HEK293 (cell line): ENCODE results near the gene CDC37.

ENCODE experiments used
- BCL11A ChIP-seq: fragments of 450-650 bp; formaldehyde crosslinking; IDR thresholded peaks from 2 replicates; pipeline ENCODE4 v1.5.1; 2016; ENCODE audit warnings: low read depth, missing biosample characterization, missing genetic modification characterization
- SALL2 ChIP-seq: fragments of 450-650 bp; formaldehyde crosslinking; IDR thresholded peaks from 2 replicates; pipeline ENCODE4 v1.5.0; 2017; ENCODE audit warnings: missing biosample characterization, mild to moderate bottlenecking, missing genetic modification characterization, borderline replicate concordance
- SP2 ChIP-seq: fragments of 450-650 bp; formaldehyde crosslinking; IDR thresholded peaks from 2 replicates; pipeline ENCODE4 v1.5.1; 2016; ENCODE audit warnings: missing biosample characterization, missing genetic modification characterization
- YY2 ChIP-seq: fragments of 450-650 bp; formaldehyde crosslinking; IDR thresholded peaks from 2 replicates; pipeline ENCODE4 v1.5.1; 2016; ENCODE audit warnings: missing biosample characterization, missing genetic modification characterization
- ZNF324 ChIP-seq: fragments of 450-650 bp; formaldehyde crosslinking; IDR thresholded peaks from 2 replicates; pipeline ENCODE4 v1.5.1; 2016; ENCODE audit warnings: missing biosample characterization, missing genetic modification characterization
- ZNF530 ChIP-seq: fragments of 450-650 bp; formaldehyde crosslinking; IDR thresholded peaks from 2 replicates; pipeline ENCODE4 v1.5.1; 2016; ENCODE audit warnings: low read depth, missing biosample characterization, missing genetic modification characterization
- ZNF629 ChIP-seq: fragments of 450-650 bp; formaldehyde crosslinking; IDR thresholded peaks from 2 replicates; pipeline ENCODE4 v1.5.1; 2017; ENCODE audit warnings: missing biosample characterization, missing genetic modification characterization
- ZNF791 ChIP-seq: fragments of 450-650 bp; formaldehyde crosslinking; IDR thresholded peaks from 2 replicates; pipeline ENCODE4 v1.5.1; 2016; ENCODE audit warnings: missing biosample characterization, missing genetic modification characterization
- TF ChIP-seq, protein P1 (sequence below): fragments of 450-650 bp; formaldehyde crosslinking; IDR thresholded peaks from 2 replicates; pipeline ENCODE4 v1.5.1; 2016; ENCODE audit warnings: missing biosample characterization, missing genetic modification characterization
- TF ChIP-seq, protein P2 (sequence below): fragments of 450-650 bp; formaldehyde crosslinking; IDR thresholded peaks from 2 replicates; pipeline ENCODE4 v1.5.1; 2016; ENCODE audit warnings: missing biosample characterization, missing genetic modification characterization
- TF ChIP-seq, protein P3 (sequence below): fragments of 450-650 bp; formaldehyde crosslinking; conservative IDR thresholded peaks from 2 replicates; pipeline ENCODE4 v1.5.1; 2016; ENCODE audit warnings: low read depth, missing biosample characterization, missing genetic modification characterization
- TF ChIP-seq, protein P4 (sequence below): fragments of 450-650 bp; formaldehyde crosslinking; IDR thresholded peaks from 2 replicates; pipeline ENCODE4 v1.5.1; 2016; ENCODE audit warnings: missing biosample characterization, missing genetic modification characterization

- TF ChIP-seq ZNF629 (tag by site-specific recombination) (no peak), SP2 (tag by site-specific recombination) (no peak), ZNF324 (tag by site-specific recombination) (no peak), SALL2 (tag by site-specific recombination) (no peak), YY2 (tag by site-specific recombination) (no peak), ZNF791 (tag by site-specific recombination) (no peak), BCL11A (no peak), ZNF530 (tag by site-specific recombination) (no peak)
- TF ChIP-seq, protein P1, sequence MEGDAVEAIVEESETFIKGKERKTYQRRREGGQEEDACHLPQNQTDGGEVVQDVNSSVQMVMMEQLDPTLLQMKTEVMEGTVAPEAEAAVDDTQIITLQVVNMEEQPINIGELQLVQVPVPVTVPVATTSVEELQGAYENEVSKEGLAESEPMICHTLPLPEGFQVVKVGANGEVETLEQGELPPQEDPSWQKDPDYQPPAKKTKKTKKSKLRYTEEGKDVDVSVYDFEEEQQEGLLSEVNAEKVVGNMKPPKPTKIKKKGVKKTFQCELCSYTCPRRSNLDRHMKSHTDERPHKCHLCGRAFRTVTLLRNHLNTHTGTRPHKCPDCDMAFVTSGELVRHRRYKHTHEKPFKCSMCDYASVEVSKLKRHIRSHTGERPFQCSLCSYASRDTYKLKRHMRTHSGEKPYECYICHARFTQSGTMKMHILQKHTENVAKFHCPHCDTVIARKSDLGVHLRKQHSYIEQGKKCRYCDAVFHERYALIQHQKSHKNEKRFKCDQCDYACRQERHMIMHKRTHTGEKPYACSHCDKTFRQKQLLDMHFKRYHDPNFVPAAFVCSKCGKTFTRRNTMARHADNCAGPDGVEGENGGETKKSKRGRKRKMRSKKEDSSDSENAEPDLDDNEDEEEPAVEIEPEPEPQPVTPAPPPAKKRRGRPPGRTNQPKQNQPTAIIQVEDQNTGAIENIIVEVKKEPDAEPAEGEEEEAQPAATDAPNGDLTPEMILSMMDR (tag by site-specific recombination), result peak; percentile 61; the same call in 1 of the 2 replicates
- TF ChIP-seq, protein P2, sequence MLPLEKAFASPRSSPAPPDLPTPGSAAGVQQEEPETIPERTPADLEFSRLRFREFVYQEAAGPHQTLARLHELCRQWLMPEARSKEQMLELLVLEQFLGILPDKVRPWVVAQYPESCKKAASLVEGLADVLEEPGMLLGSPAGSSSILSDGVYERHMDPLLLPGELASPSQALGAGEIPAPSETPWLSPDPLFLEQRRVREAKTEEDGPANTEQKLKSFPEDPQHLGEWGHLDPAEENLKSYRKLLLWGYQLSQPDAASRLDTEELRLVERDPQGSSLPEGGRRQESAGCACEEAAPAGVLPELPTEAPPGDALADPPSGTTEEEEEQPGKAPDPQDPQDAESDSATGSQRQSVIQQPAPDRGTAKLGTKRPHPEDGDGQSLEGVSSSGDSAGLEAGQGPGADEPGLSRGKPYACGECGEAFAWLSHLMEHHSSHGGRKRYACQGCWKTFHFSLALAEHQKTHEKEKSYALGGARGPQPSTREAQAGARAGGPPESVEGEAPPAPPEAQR (tag by site-specific recombination), result no peak
- TF ChIP-seq, protein P3, sequence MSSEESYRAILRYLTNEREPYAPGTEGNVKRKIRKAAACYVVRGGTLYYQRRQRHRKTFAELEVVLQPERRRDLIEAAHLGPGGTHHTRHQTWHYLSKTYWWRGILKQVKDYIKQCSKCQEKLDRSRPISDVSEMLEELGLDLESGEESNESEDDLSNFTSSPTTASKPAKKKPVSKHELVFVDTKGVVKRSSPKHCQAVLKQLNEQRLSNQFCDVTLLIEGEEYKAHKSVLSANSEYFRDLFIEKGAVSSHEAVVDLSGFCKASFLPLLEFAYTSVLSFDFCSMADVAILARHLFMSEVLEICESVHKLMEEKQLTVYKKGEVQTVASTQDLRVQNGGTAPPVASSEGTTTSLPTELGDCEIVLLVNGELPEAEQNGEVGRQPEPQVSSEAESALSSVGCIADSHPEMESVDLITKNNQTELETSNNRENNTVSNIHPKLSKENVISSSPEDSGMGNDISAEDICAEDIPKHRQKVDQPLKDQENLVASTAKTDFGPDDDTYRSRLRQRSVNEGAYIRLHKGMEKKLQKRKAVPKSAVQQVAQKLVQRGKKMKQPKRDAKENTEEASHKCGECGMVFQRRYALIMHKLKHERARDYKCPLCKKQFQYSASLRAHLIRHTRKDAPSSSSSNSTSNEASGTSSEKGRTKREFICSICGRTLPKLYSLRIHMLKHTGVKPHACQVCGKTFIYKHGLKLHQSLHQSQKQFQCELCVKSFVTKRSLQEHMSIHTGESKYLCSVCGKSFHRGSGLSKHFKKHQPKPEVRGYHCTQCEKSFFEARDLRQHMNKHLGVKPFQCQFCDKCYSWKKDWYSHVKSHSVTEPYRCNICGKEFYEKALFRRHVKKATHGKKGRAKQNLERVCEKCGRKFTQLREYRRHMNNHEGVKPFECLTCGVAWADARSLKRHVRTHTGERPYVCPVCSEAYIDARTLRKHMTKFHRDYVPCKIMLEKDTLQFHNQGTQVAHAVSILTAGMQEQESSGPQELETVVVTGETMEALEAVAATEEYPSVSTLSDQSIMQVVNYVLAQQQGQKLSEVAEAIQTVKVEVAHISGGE (tag by site-specific recombination), result no peak
- TF ChIP-seq, protein P4, sequence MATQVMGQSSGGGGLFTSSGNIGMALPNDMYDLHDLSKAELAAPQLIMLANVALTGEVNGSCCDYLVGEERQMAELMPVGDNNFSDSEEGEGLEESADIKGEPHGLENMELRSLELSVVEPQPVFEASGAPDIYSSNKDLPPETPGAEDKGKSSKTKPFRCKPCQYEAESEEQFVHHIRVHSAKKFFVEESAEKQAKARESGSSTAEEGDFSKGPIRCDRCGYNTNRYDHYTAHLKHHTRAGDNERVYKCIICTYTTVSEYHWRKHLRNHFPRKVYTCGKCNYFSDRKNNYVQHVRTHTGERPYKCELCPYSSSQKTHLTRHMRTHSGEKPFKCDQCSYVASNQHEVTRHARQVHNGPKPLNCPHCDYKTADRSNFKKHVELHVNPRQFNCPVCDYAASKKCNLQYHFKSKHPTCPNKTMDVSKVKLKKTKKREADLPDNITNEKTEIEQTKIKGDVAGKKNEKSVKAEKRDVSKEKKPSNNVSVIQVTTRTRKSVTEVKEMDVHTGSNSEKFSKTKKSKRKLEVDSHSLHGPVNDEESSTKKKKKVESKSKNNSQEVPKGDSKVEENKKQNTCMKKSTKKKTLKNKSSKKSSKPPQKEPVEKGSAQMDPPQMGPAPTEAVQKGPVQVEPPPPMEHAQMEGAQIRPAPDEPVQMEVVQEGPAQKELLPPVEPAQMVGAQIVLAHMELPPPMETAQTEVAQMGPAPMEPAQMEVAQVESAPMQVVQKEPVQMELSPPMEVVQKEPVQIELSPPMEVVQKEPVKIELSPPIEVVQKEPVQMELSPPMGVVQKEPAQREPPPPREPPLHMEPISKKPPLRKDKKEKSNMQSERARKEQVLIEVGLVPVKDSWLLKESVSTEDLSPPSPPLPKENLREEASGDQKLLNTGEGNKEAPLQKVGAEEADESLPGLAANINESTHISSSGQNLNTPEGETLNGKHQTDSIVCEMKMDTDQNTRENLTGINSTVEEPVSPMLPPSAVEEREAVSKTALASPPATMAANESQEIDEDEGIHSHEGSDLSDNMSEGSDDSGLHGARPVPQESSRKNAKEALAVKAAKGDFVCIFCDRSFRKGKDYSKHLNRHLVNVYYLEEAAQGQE (tag by site-specific recombination), result no peak
Measured at GRCh38 chr19:10388957-10389356, 14.4 kb downstream of the CDC37 start.
